ENCODE data around the gene PRRC2C. TPM values are rescaled to one million over a fixed set of nuclear protein-coding genes. Genes with fewer than 3 reads are reported as not detected.
A peak's percentile ranks its signal among the peaks of the same experiment; 100 is the strongest.

The PRRC2C gene
- total and polyA plus RNA-seq, 2 of the 13 experiments (the other 11 are each of a cell fraction or from before 2014, with no cell fraction given), result 46.2 to 57.0 TPM

GRCh38 chr1:171485375-171486047 is at the start of gene PRRC2C (continued):
- TF ChIP-seq FOXP4 (CRISPR knock-in tag; IDR thresholded peaks at IDR 0.05) (peak; percentile 49; the same call in 1 of the 2 replicates), HOXA3 (CRISPR knock-in tag; IDR thresholded peaks at IDR 0.05) (peak; percentile 99), KMT2A (CRISPR knock-in tag; IDR thresholded peaks at IDR 0.05) (peak; percentile 88; the same call in 1 of the 2 replicates), ZNF484 (CRISPR knock-in tag; IDR thresholded peaks at IDR 0.05; ENCODE audit: borderline replicate concordance, low read depth) (0 out of 2 replicates have a peak, but pooled peaks have one; percentile 38), TARDBP (CRISPR knock-in tag; IDR thresholded peaks at IDR 0.05) (peak; percentile 72), ZNF883 (CRISPR knock-in tag; IDR thresholded peaks at IDR 0.05; ENCODE audit: not compliant biosample characterization) (peak; percentile 87), POLR2AphosphoS5 (IDR thresholded peaks at IDR 0.05; ENCODE audit: low read depth, low read length) (peak; percentile 89), ATF1 (CRISPR knock-in tag; IDR thresholded peaks at IDR 0.05) (peak; percentile 94), ZNF501 (CRISPR knock-in tag; IDR thresholded peaks at IDR 0.05) (peak; percentile 86), HNF4A (CRISPR knock-in tag; IDR thresholded peaks at IDR 0.05) (peak; percentile 31; the same call in 1 of the 2 replicates), SIN3B (IDR thresholded peaks at IDR 0.05; ENCODE audit: low read length) (no peak), ZNF746 (CRISPR knock-in tag; IDR thresholded peaks at IDR 0.05) (0 out of 2 replicates have a peak, but pooled peaks have one; percentile 36), MXI1 (IDR thresholded peaks at IDR 0.05; ENCODE audit: borderline replicate concordance, low read depth, low read length) (peak; percentile 53; the same call in 1 of the 3 replicates), ZNF430 (CRISPR knock-in tag; IDR thresholded peaks at IDR 0.05) (peak; percentile 51; the same call in 1 of the 2 replicates), HMGXB3 (CRISPR knock-in tag; IDR thresholded peaks at IDR 0.05; ENCODE audit: borderline replicate concordance) (peak; percentile 42; the same call in 1 of the 2 replicates), POGZ (CRISPR knock-in tag; IDR thresholded peaks at IDR 0.05) (peak; percentile 98), EED (CRISPR knock-in tag; IDR thresholded peaks at IDR 0.05) (0 out of 2 replicates have a peak, but pooled peaks have one; percentile 26), KLF13 (CRISPR knock-in tag; IDR thresholded peaks at IDR 0.05) (peak; percentile 73; the same call in 1 of the 2 replicates), ZNF350 (CRISPR knock-in tag; IDR thresholded peaks at IDR 0.05; ENCODE audit: borderline replicate concordance, low read depth) (peak; percentile 88), FOXA3 (CRISPR knock-in tag; IDR thresholded peaks at IDR 0.05) (peak; percentile 50), USF2 (IDR thresholded peaks at IDR 0.05; ENCODE audit: low read depth, low read length) (peak; percentile 96), USF2 (CRISPR knock-in tag; IDR thresholded peaks at IDR 0.05; ENCODE audit: borderline replicate concordance) (peak; percentile 96; the same call in 1 of the 2 replicates), RFX5 (IDR thresholded peaks at IDR 0.05; ENCODE audit: low read depth, low read length) (no peak; the same call in 1 of the 2 replicates)

Data from HepG2 (cell line).